B cell (primary cell): Measurements from ENCODE around the gene ADAMTS5. TPM values are rescaled to one million over a fixed set of nuclear protein-coding genes. Genes with fewer than 3 reads are reported as not detected.

Experiments used
- ATAC-seq: fragments of 200-7000 bp; cut with Tn5 transposase; one replicate; pipeline ENCODE4 v1.10.0; 2021; ENCODE audit warnings: low read depth, mild to moderate bottlenecking, moderate number of reproducible peaks, moderate library complexity
- CTCF ChIA-PET: fragments of 350-600 bp; sonication (Branson Sonifier 250); formaldehyde crosslinking; loops from one replicate; lab custom pipeline; 2021; ENCODE audit warnings: antibody characterized with exemption, inconsistent platforms; lab: Charles Lee
- POLR2A ChIA-PET: fragments of 350-600 bp; sonication (Branson Sonifier 250); formaldehyde crosslinking; loops from one replicate; lab custom pipeline; 2021; ENCODE audit warnings: antibody characterized with exemption; lab: Charles Lee
- DNase-seq: peaks from one replicate; pipeline ENCODE4 v3.0.0; 2013
- H2AFZ ChIP-seq: 2 replicates; pipeline ENCODE4 v1.6.1; 2012; ENCODE audit warnings: mild to moderate bottlenecking, low read depth, low read length; ENCODE audit not compliant: insufficient read depth, poor library complexity, severe bottlenecking
- H3K27ac ChIP-seq, 2 donors: 1 replicate in 1 of 2; 2 replicates in 1 of 2; pipeline ENCODE4 v1.5.1; 2012 to 2013; ENCODE audit warnings: low read length in 2 of 2, mild to moderate bottlenecking in 2 of 2, moderate library complexity in 1 of 2
- H3K27me3 ChIP-seq, 4 experiments: fragments of 200-600 bp in 1 of 4; sonication (generic) in 1 of 4; replicated peaks in 1 of 4; 1 replicate in 2 of 4; 2 replicates in 2 of 4; pipeline versions ENCODE4 v1.6.1 to v1.7.0; 2013 to 2016; ENCODE audit warnings: low read length in 3 of 4, mild to moderate bottlenecking in 2 of 4, mixed read lengths in 1 of 4, moderate library complexity in 1 of 4; ENCODE audit not compliant: insufficient read depth in 4 of 4, control insufficient read depth in 3 of 4; ENCODE audit errors: control extremely low read depth in 1 of 4
- H3K36me3 ChIP-seq, 2 experiments: replicated peaks in 1 of 2; 1 replicate in 1 of 2; 2 replicates in 1 of 2; pipeline versions ENCODE4 v1.6.1 to v1.7.1; 2013; ENCODE audit warnings: low read length in 1 of 2; ENCODE audit not compliant: insufficient read depth in 2 of 2, control insufficient read depth in 1 of 2; ENCODE audit errors: control extremely low read depth in 1 of 2, extremely low read depth in 1 of 2
- H3K4me1 ChIP-seq, 2 donors: fragments of 200-600 bp in 1 of 2; sonication (generic) in 1 of 2; 1 replicate in 1 of 2; 2 replicates in 1 of 2; pipeline versions ENCODE4 v1.5.1 to v1.6.1; 2013 to 2017; ENCODE audit warnings: low read length in 2 of 2; ENCODE audit not compliant: control insufficient read depth in 2 of 2, insufficient read depth in 2 of 2
- H3K4me2 ChIP-seq: replicated peaks from 2 replicates; pipeline ENCODE3; 2012; ENCODE audit warnings: mild to moderate bottlenecking, low read depth, low read length; ENCODE audit not compliant: poor library complexity, severe bottlenecking
- H3K4me3 ChIP-seq, 5 experiments: fragments of 200-600 bp in 1 of 5; sonication (generic) in 1 of 5; 1 replicate in 3 of 5; 2 replicates in 2 of 5; pipeline versions ENCODE4 v1.5.1 to v1.7.0; 2011 to 2016; ENCODE audit warnings: low read length in 4 of 5, mild to moderate bottlenecking in 4 of 5, low read depth in 2 of 5, control low read depth in 1 of 5, moderate library complexity in 1 of 5; ENCODE audit not compliant: insufficient read depth in 1 of 5; ENCODE audit errors: control extremely low read depth in 1 of 5, extremely low read depth in 1 of 5
- H3K79me2 ChIP-seq: fragments of 200-600 bp; sonication (generic); one replicate; pipeline ENCODE4 v1.6.0; 2016; ENCODE audit warnings: low read length; ENCODE audit not compliant: control insufficient read depth, insufficient read depth
- H3K9ac ChIP-seq: fragments of 200-600 bp; sonication (generic); 2 replicates; pipeline ENCODE4 v1.6.1; 2017; ENCODE audit warnings: mild to moderate bottlenecking, low read length, moderate library complexity
- H3K9me3 ChIP-seq, 3 donors: one replicate each; pipeline versions ENCODE4 v1.6.1 to v1.7.1; 2013; ENCODE audit warnings: low read length in 2 of 3; ENCODE audit not compliant: control insufficient read depth in 2 of 3, insufficient read depth in 1 of 3; ENCODE audit errors: control extremely low read depth in 1 of 3
- H4K20me1 ChIP-seq: 2 replicates; pipeline ENCODE4 v1.6.0; 2012; ENCODE audit warnings: mild to moderate bottlenecking, low read length; ENCODE audit not compliant: insufficient read depth, control insufficient read depth, poor library complexity, severe bottlenecking
- H3K27ac Mint-ChIP-seq: one replicate; pipeline ENCODE4 v1.8.0; 2021; ENCODE audit warnings: mixed read lengths
- H3K27me3 Mint-ChIP-seq: one replicate; pipeline ENCODE4 v1.8.0; 2021; ENCODE audit warnings: mixed read lengths
- H3K4me1 Mint-ChIP-seq: one replicate; pipeline ENCODE4 v1.8.0; 2021; ENCODE audit warnings: mixed read lengths
- H3K4me3 Mint-ChIP-seq: one replicate; pipeline ENCODE4 v1.8.0; 2021; ENCODE audit warnings: mixed read lengths
- H3K9me3 Mint-ChIP-seq: one replicate; pipeline ENCODE4 v1.8.0; 2022; ENCODE audit warnings: mixed read lengths; ENCODE audit not compliant: insufficient read depth
- CTCF ChIP-seq: fragments of 200-600 bp; IDR thresholded peaks from one replicate; pipeline ENCODE4 v1.8.0; 2022; ENCODE audit warnings: antibody characterized with exemption, mild to moderate bottlenecking
- EZH2 ChIP-seq: IDR thresholded peaks from 2 replicates; pipeline ENCODE4 v1.6.1; 2012; ENCODE audit warnings: borderline replicate concordance, low read depth, mild to moderate bottlenecking, moderate library complexity, low read length; ENCODE audit not compliant: insufficient read depth, poor library complexity, severe bottlenecking
- WGBS: methylation state at CpG from one replicate; pipeline ENCODE4 v1.1.5; 2013; ENCODE audit warnings: missing lambda C conversion rate; ENCODE audit not compliant: insufficient coverage; 5-methylcytosine and 5-hydroxymethylcytosine counted together
- intact Hi-C: fragments of 100-400 bp; cut with micrococcal nuclease; formaldehyde crosslinking; loops from one replicate; pipeline ENCODE4 v1.10.0; 2022
- polyA plus RNA-seq: library from polyadenylated mRNA; depleted of rRNA; stranded (reverse); fragments of >200 nt; gene quantifications from 2 replicates; pipeline ENCODE4 v1.2.3, GENCODE V29; 2012
- total RNA-seq, 2 donors: library from RNA; stranded (reverse); fragments of 120-200 nt in 1 of 2; gene quantifications; 1 replicate in 1 of 2; 2 replicates in 1 of 2; pipeline versions ENCODE4 v1.2.3 to v1.2.4, GENCODE V29; 2013 to 2022

ADAMTS5 gene
- total and polyA plus RNA-seq, 2 donors (not counting 1 experiment from before 2014, with no cell fraction given), result 0.01 TPM; not detected in 1

- ATAC-seq (no peak), DNase-seq (no peak)
- H3K27me3 Mint-ChIP-seq, result no peaks in the 10 kb centered on the region
- no peaks in the 10 kb centered on the region for H3K4me1 Mint-ChIP-seq
- no CpG with 5 or more reads among the region's 4 CpGs for WGBS
- Histone ChIP-seq H2AFZ (no peak overlapping the region), H3K9me3 (no peaks in the 10 kb centered on the region), H3K27ac (no peak overlapping the region), H3K4me3 (no peak overlapping the region), H3K4me2 (no peak overlapping the region), H3K27me3 (no peaks in the 10 kb centered on the region), H3K9ac (no peak overlapping the region), H4K20me1 (no peaks in the 10 kb centered on the region), H3K36me3 (no peaks in the 10 kb centered on the region), H3K79me2 (no peaks in the 10 kb centered on the region), H3K4me1 (no peaks in the 10 kb centered on the region)
- intact Hi-C loops, result no loop called here
- ChIA-PET POLR2A (interaction anchor here (0.7 kb wide), 1 partner anchor 321 kb away, joined by 3 read pairs; no protein-coding TSS in a partner anchor), CTCF (interaction anchor here (1.3 kb wide), 1 partner anchor 1863 kb away, joined by 6 read pairs; no protein-coding TSS in a partner anchor)
- no peak overlapping the region for H3K4me3 Mint-ChIP-seq
- H3K9me3 Mint-ChIP-seq, result no peaks in the 10 kb centered on the region
- TF ChIP-seq CTCF (no peak), EZH2 (no peak)
- no peak overlapping the region for H3K27ac Mint-ChIP-seq
These were observed 85.2 kb downstream of the ADAMTS5 start for GRCh38 chr21:26881504-26882228.

- no peaks in the 10 kb centered on the region for H3K27me3 ChIP-seq
- Mint-ChIP-seq H3K4me3 (no peak overlapping the region), H3K27me3 (no peaks in the 10 kb centered on the region), H3K27ac (no peak overlapping the region), H3K9me3 (no peaks in the 10 kb centered on the region), H3K4me1 (no peaks in the 10 kb centered on the region)
- intact Hi-C loops, result no loop called here
- H3K36me3 ChIP-seq, result no peaks in the 10 kb centered on the region
- H3K4me3 ChIP-seq, result no peak overlapping the region
- ATAC-seq (no peak), DNase-seq (no peak)
- no CpG with 5 or more reads among the region's 6 CpGs for WGBS
- ChIA-PET POLR2A (no interaction called here), CTCF (no interaction called here)
- no peak overlapping the region for H3K9ac ChIP-seq
- H3K4me1 ChIP-seq, result no peaks in the 10 kb centered on the region
- no peaks in the 10 kb centered on the region for H4K20me1 ChIP-seq
- H3K79me2 ChIP-seq, result no peaks in the 10 kb centered on the region
- H2AFZ ChIP-seq, result no peak overlapping the region
- H3K9me3 ChIP-seq, result no peaks in the 10 kb centered on the region
- TF ChIP-seq EZH2, result no peak
- no peak overlapping the region for H3K27ac ChIP-seq
- no peak overlapping the region for H3K4me2 ChIP-seq
These were observed 89.9 kb downstream of the ADAMTS5 start for GRCh38 chr21:26877018-26877417.
